Trophoblast cell (in vitro differentiated cells and primary cell): ENCODE results near the gene ZFAND3.

ENCODE experiments used
- DNase-seq, 2 donors: peaks; one replicate each; pipeline ENCODE4 v3.0.0-alpha.2; 2016
- H2AFZ ChIP-seq: 2 replicates; pipeline ENCODE4 v1.6.1; 2013; ENCODE audit warnings: low read length, moderate library complexity, mild to moderate bottlenecking; ENCODE audit not compliant: insufficient read depth, poor library complexity
- H2AK5ac ChIP-seq: 2 replicates; pipeline ENCODE4 v1.6.1; 2013; ENCODE audit warnings: mild to moderate bottlenecking, low read length
- H2BK120ac ChIP-seq: 2 replicates; pipeline ENCODE4 v1.6.1; 2013; ENCODE audit warnings: low read length, mild to moderate bottlenecking, moderate library complexity; ENCODE audit not compliant: insufficient read depth, poor library complexity
- H2BK12ac ChIP-seq: 2 replicates; pipeline ENCODE4 v1.6.1; 2013; ENCODE audit warnings: mild to moderate bottlenecking, low read length, moderate library complexity
- H2BK5ac ChIP-seq: 2 replicates; pipeline ENCODE4 v1.6.1; 2013; ENCODE audit warnings: low read length, low read depth, moderate library complexity, mild to moderate bottlenecking; ENCODE audit not compliant: poor library complexity
- H3K14ac ChIP-seq: 2 replicates; pipeline ENCODE4 v1.6.1; 2013; ENCODE audit warnings: mild to moderate bottlenecking, low read length
- H3K18ac ChIP-seq: 2 replicates; pipeline ENCODE4 v1.6.1; 2013; ENCODE audit warnings: mild to moderate bottlenecking, low read length
- H3K23ac ChIP-seq: 2 replicates; pipeline ENCODE4 v1.6.1; 2013; ENCODE audit warnings: low read length
- H3K27ac ChIP-seq: 2 replicates; pipeline ENCODE4 v1.5.1; 2013; ENCODE audit warnings: low read depth, mild to moderate bottlenecking, inconsistent platforms, low read length, moderate library complexity
- H3K27me3 ChIP-seq: 2 replicates; pipeline ENCODE4 v1.6.1; 2013; ENCODE audit warnings: inconsistent platforms, mild to moderate bottlenecking, low read length, moderate library complexity; ENCODE audit not compliant: insufficient read depth
- H3K36me3 ChIP-seq, 2 experiments: 1 replicate in 1 of 2; 2 replicates in 1 of 2; pipeline ENCODE4 v1.6.1; 2013; ENCODE audit warnings: low read length in 2 of 2, mild to moderate bottlenecking in 2 of 2, moderate library complexity in 1 of 2; ENCODE audit not compliant: insufficient read depth in 2 of 2, control insufficient read depth in 1 of 2
- H3K4ac ChIP-seq: 2 replicates; pipeline ENCODE4 v1.6.1; 2013; ENCODE audit warnings: low read depth, mild to moderate bottlenecking, low read length, moderate library complexity
- H3K4me1 ChIP-seq, 2 experiments: 1 replicate in 1 of 2; 2 replicates in 1 of 2; pipeline ENCODE4 v1.6.1; 2013; ENCODE audit warnings: low read length in 2 of 2, mild to moderate bottlenecking in 2 of 2, moderate library complexity in 1 of 2; ENCODE audit not compliant: insufficient read depth in 2 of 2, control insufficient read depth in 1 of 2
- H3K4me2 ChIP-seq: 2 replicates; pipeline ENCODE4 v1.6.1; 2013; ENCODE audit warnings: inconsistent platforms, mild to moderate bottlenecking, low read length, moderate library complexity
- H3K4me3 ChIP-seq: 2 replicates; pipeline ENCODE4 v1.5.1; 2013; ENCODE audit warnings: mild to moderate bottlenecking, low read depth, low read length, inconsistent platforms
- H3K79me1 ChIP-seq: one replicate; pipeline ENCODE4 v1.6.1; 2013; ENCODE audit warnings: low read length
- H3K79me2 ChIP-seq: 2 replicates; pipeline ENCODE4 v1.6.1; 2013; ENCODE audit warnings: low read length, mild to moderate bottlenecking; ENCODE audit not compliant: control insufficient read depth, insufficient read depth, poor library complexity
- H3K9ac ChIP-seq: 2 replicates; pipeline ENCODE4 v1.6.1; 2013; ENCODE audit warnings: mild to moderate bottlenecking, low read length
- H3K9me3 ChIP-seq: 2 replicates; pipeline ENCODE4 v1.6.1; 2013; ENCODE audit warnings: low read depth, mild to moderate bottlenecking, control low read depth, inconsistent platforms, low read length; ENCODE audit not compliant: insufficient read depth
- H4K12ac ChIP-seq: 2 replicates; pipeline ENCODE4 v1.6.1; 2013; ENCODE audit warnings: low read depth, mild to moderate bottlenecking, low read length, moderate library complexity
- H4K8ac ChIP-seq: 2 replicates; pipeline ENCODE4 v1.6.1; 2013; ENCODE audit warnings: low read depth, mild to moderate bottlenecking, low read length, moderate library complexity
- H4K91ac ChIP-seq: one replicate; pipeline ENCODE4 v1.6.1; 2013; ENCODE audit warnings: low read depth, mild to moderate bottlenecking, low read length, moderate library complexity
- WGBS: extraction: QIAGEN DNeasy Blood & Tissue Kit; methylation state at CpG from one replicate; pipeline ENCODE4 v1.1.7; 2013; ENCODE audit warnings: missing lambda C conversion rate; ENCODE audit not compliant: insufficient read length, insufficient coverage; ENCODE audit errors: extremely low coverage; 5-methylcytosine and 5-hydroxymethylcytosine counted together

The ZFAND3 gene

GRCh38 chr6:37826188-37826587 is 6.7 kb downstream of the ZFAND3 start:
- H3K23ac ChIP-seq, result no peak overlapping the region
- no peaks in the 10 kb centered on the region for H3K9me3 ChIP-seq
- WGBS, result no CpG with 5 or more reads among the region's 6 CpGs
- H4K91ac ChIP-seq, result no peak overlapping the region
- no peak overlapping the region for H2BK120ac ChIP-seq
- no peak for DNase-seq
- H3K4me1 ChIP-seq, result peaks cover 7 to 11% of the 10 kb centered on the region in 2 experiments
- H4K8ac ChIP-seq, result no peak overlapping the region
- peaks cover 23% of the 10 kb centered on the region for H3K79me2 ChIP-seq
- no peak overlapping the region for H2BK5ac ChIP-seq
- H3K4me2 ChIP-seq, result no peak overlapping the region
- no peak overlapping the region for H4K12ac ChIP-seq
- H3K27me3 ChIP-seq, result no peaks in the 10 kb centered on the region
- no peaks in the 10 kb centered on the region for H3K36me3 ChIP-seq
- no peak overlapping the region for H3K18ac ChIP-seq
- H3K14ac ChIP-seq, result no peak overlapping the region
- no peak overlapping the region for H2AFZ ChIP-seq
- no peak overlapping the region for H2AK5ac ChIP-seq
- H3K9ac ChIP-seq, result no peak overlapping the region
- H3K4ac ChIP-seq, result peak overlapping the region; percentile 58
- no peak overlapping the region for H3K27ac ChIP-seq
- no peak overlapping the region for H3K4me3 ChIP-seq
- H3K79me1 ChIP-seq, result no peaks in the 10 kb centered on the region
- H2BK12ac ChIP-seq, result no peak overlapping the region

GRCh38 chr6:37826993-37827392 is 7.5 kb downstream of the ZFAND3 start:
- Histone ChIP-seq H3K18ac (no peak overlapping the region), H3K4me2 (no peak overlapping the region), H3K14ac (no peak overlapping the region), H2BK5ac (no peak overlapping the region), H3K79me1 (no peaks in the 10 kb centered on the region), H3K36me3 (no peaks in the 10 kb centered on the region), H3K27ac (no peak overlapping the region), H4K8ac (no peak overlapping the region), H3K9me3 (no peaks in the 10 kb centered on the region), H2AK5ac (no peak overlapping the region), H3K9ac (no peak overlapping the region), H2BK12ac (no peak overlapping the region), H3K23ac (no peak overlapping the region), H2AFZ (no peak overlapping the region), H2BK120ac (no peak overlapping the region), H3K4ac (no peak overlapping the region), H4K12ac (no peak overlapping the region), H3K4me3 (no peak overlapping the region), H3K79me2 (peaks cover 16% of the 10 kb centered on the region), H3K27me3 (no peaks in the 10 kb centered on the region), H4K91ac (no peak overlapping the region), H3K4me1 (peaks cover 4 to 7% of the 10 kb centered on the region in 2 experiments)
- no CpG with 5 or more reads among the region's 2 CpGs for WGBS
- DNase-seq, result no peak

- Histone ChIP-seq H2AFZ (no peak overlapping the region), H2AK5ac (no peak overlapping the region), H3K4me2 (no peak overlapping the region), H3K23ac (no peak overlapping the region), H3K9ac (no peak overlapping the region), H3K79me1 (no peaks in the 10 kb centered on the region), H2BK120ac (no peak overlapping the region), H3K14ac (no peak overlapping the region), H4K8ac (no peak overlapping the region), H2BK5ac (no peak overlapping the region), H3K9me3 (no peaks in the 10 kb centered on the region), H3K4ac (peak overlapping the region; percentile 19), H3K18ac (no peak overlapping the region), H3K4me1 (peaks cover 0 to 3% of the 10 kb centered on the region in 2 experiments), H3K79me2 (peaks cover 12% of the 10 kb centered on the region), H3K27ac (no peak overlapping the region), H3K27me3 (no peaks in the 10 kb centered on the region), H4K12ac (no peak overlapping the region), H3K36me3 (no peaks in the 10 kb centered on the region), H3K4me3 (no peak overlapping the region), H4K91ac (no peak overlapping the region), H2BK12ac (no peak overlapping the region)
- DNase-seq, result no peak
- no CpG with 5 or more reads among the region's 4 CpGs for WGBS
Measured at GRCh38 chr6:37827603-37828265, 8.2 kb downstream of the ZFAND3 start.

- Histone ChIP-seq H2BK120ac (no peak overlapping the region), H4K91ac (no peak overlapping the region), H3K14ac (no peak overlapping the region), H3K4me3 (no peak overlapping the region), H3K4me2 (no peak overlapping the region), H3K4ac (peak overlapping the region; percentile 49), H2BK5ac (no peak overlapping the region), H4K8ac (no peak overlapping the region), H3K27me3 (no peaks in the 10 kb centered on the region), H2BK12ac (no peak overlapping the region), H3K27ac (no peak overlapping the region), H4K12ac (no peak overlapping the region), H2AK5ac (no peak overlapping the region), H3K18ac (no peak overlapping the region), H2AFZ (no peak overlapping the region), H3K9me3 (no peaks in the 10 kb centered on the region), H3K9ac (no peak overlapping the region), H3K36me3 (no peaks in the 10 kb centered on the region), H3K4me1 (no peaks in the 10 kb centered on the region), H3K79me1 (no peaks in the 10 kb centered on the region), H3K79me2 (peaks cover 9% of the 10 kb centered on the region), H3K23ac (no peak overlapping the region)
- WGBS, result no CpG with 5 or more reads among the region's 2 CpGs
- no peak for DNase-seq
Measured at GRCh38 chr6:37830225-37830624, 10.7 kb downstream of the ZFAND3 start.
